ENCODE measurements around the gene CAMK2G. TPM values are rescaled to one million over a fixed set of nuclear protein-coding genes. Genes with fewer than 3 reads are reported as not detected.
"Not testable (repeated sequence)": the region's sequence is repeated elsewhere in the genome, so short reads cannot be mapped to it uniquely, and the experiment has no call there.

The CAMK2G gene
- polyA plus RNA-seq, 3 donors = 1.7 to 60.7 (median 3.0) TPM

DNA sequence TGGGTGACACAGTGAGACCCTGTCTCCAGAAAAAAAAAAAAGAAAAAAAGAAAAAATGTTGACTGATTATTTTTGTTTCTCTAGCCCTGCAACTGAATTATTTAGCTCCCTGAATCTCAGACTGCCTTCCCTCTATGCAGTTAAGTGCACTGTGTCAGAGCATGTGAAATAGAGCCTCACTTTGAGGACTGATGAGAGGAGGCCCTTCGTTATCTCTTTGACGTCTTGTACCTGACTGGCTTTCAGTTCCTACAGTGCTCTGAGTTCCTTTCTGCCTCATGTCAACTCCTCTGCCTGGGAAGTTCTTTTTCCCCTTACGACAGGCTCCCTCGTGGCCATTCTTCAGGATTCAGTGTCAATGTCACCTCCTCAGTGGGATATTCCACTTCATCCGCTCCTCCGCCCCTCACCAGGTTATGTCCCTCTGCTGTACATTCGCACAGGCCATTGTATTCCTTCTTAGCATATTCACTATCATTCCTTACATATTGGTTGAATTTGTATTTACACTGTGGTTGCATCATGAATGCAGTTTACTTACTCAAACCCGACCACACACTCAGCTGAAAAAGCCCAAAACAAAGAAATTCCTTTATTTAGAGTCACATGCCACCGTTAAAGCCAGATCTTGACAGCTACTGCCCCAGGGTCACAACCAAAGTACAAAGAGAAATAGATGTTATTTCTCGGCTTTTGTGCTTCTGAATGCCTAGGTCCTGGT is 18.1 kb upstream of the CAMK2G start:
- no peak overlapping the region for H3K4me3 ChIP-seq (replicated peaks in 1 of 3; ENCODE audit: low read depth in 2 of 3, low read length in 3 of 3)
- H3K4me2 ChIP-seq (replicated peaks; ENCODE audit: extremely low read depth, low read length, poor library complexity, severe bottlenecking) = no peak overlapping the region
- Mint-ChIP-seq H3K36me3 (no peaks in the 10 kb centered on the region), H3K27ac (peak overlapping the region in 1 of 7 donors; percentile 3), H3K27me3 (ENCODE audit: low read depth in 3 of 3) (no peaks in the 10 kb centered on the region), H3K9me3 (peaks cover 0 to 3% (median 0%) of the 10 kb centered on the region in 7 donors), H3K4me3 (no peak overlapping the region), H3K4me1 (peaks cover 25% of the 10 kb centered on the region)
- no peak for DNase-seq
- peaks cover 18 to 22% of the 10 kb centered on the region in 2 donors for H3K4me1 ChIP-seq (ENCODE audit: control insufficient read depth in 1 of 2, insufficient read depth in 2 of 2, low read length in 2 of 2)
- intact Hi-C loops (cut with micrococcal nuclease) = no loop called here
- H3K9ac ChIP-seq (ENCODE audit: insufficient read depth, low read length, poor library complexity, severe bottlenecking) = no peak overlapping the region
- no peaks in the 10 kb centered on the region for H4K20me1 ChIP-seq (ENCODE audit: insufficient read depth, low read length)
- H3K27ac ChIP-seq (ENCODE audit: low read depth in 1 of 2, low read length in 2 of 2) = no peak overlapping the region
- H3K9me3 ChIP-seq (replicated peaks in 1 of 2; ENCODE audit: control insufficient read depth in 1 of 2, insufficient read depth in 1 of 2, low read length in 2 of 2) = no peaks in the 10 kb centered on the region
- no peak for TF ChIP-seq CTCF (IDR thresholded peaks at IDR 0.05)
- H3K36me3 ChIP-seq (replicated peaks in 1 of 2; ENCODE audit: control insufficient read depth in 1 of 2, insufficient read depth in 2 of 2, low read length in 2 of 2) = no peaks in the 10 kb centered on the region
- H3K79me2 ChIP-seq (ENCODE audit: insufficient read depth, low read length) = no peaks in the 10 kb centered on the region
- no peak overlapping the region for H2AFZ ChIP-seq (ENCODE audit: insufficient read depth, low read depth, low read length, poor library complexity, severe bottlenecking)
- WGBS (ENCODE audit: insufficient coverage) = 77% methylated on average over 3 of the region's 10 CpGs
- no peaks in the 10 kb centered on the region for H3K27me3 ChIP-seq (ENCODE audit: control insufficient read depth in 2 of 2, insufficient read depth in 2 of 2, low read length in 2 of 2)

DNA sequence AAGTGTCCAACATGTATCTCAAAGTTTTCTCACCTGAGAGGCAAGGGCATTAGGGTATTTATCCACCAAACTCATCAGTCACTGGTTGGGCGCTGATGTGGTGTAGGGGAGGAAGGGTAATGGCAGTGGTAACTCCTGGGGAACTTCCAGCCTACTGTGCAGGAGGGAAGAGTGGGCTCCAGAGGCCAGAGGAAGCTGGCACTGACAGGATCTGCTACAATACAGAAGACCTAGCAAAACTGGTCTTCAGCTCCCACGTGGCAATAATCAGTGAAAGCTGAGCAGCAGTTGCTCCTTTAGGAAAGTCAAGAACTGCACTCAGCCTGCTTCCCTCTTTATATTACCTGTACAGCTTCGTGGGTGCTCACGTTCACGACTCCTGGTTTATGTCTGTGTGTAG is 17.2 kb upstream of the CAMK2G start:
- Histone ChIP-seq H2AFZ (ENCODE audit: insufficient read depth, low read depth, low read length, poor library complexity, severe bottlenecking) (no peak overlapping the region), H4K20me1 (ENCODE audit: insufficient read depth, low read length) (no peaks in the 10 kb centered on the region), H3K4me3 (replicated peaks in 1 of 3; ENCODE audit: low read depth in 2 of 3, low read length in 3 of 3) (no peak overlapping the region), H3K27me3 (ENCODE audit: control insufficient read depth in 2 of 2, insufficient read depth in 2 of 2, low read length in 2 of 2) (no peaks in the 10 kb centered on the region), H3K9ac (ENCODE audit: insufficient read depth, low read length, poor library complexity, severe bottlenecking) (no peak overlapping the region), H3K27ac (ENCODE audit: low read depth in 1 of 2, low read length in 2 of 2) (no peak overlapping the region), H3K79me2 (ENCODE audit: insufficient read depth, low read length) (no peaks in the 10 kb centered on the region), H3K9me3 (replicated peaks in 1 of 2; ENCODE audit: control insufficient read depth in 1 of 2, insufficient read depth in 1 of 2, low read length in 2 of 2) (no peaks in the 10 kb centered on the region), H3K4me1 (ENCODE audit: control insufficient read depth in 1 of 2, insufficient read depth in 2 of 2, low read length in 2 of 2) (peaks cover 19 to 25% of the 10 kb centered on the region in 2 donors), H3K4me2 (replicated peaks; ENCODE audit: extremely low read depth, low read length, poor library complexity, severe bottlenecking) (no peak overlapping the region), H3K36me3 (replicated peaks in 1 of 2; ENCODE audit: control insufficient read depth in 1 of 2, insufficient read depth in 2 of 2, low read length in 2 of 2) (no peaks in the 10 kb centered on the region)
- Mint-ChIP-seq H3K27me3 (ENCODE audit: low read depth in 3 of 3) (peaks cover 0 to 2% (median 0%) of the 10 kb centered on the region in 3 donors), H3K36me3 (no peaks in the 10 kb centered on the region), H3K4me3 (no peak overlapping the region), H3K27ac (peak overlapping the region in 1 of 7 donors; percentile 43), H3K4me1 (peaks cover 25% of the 10 kb centered on the region), H3K9me3 (peaks cover 0 to 3% (median 0%) of the 10 kb centered on the region in 7 donors)
- no peak for TF ChIP-seq CTCF (IDR thresholded peaks at IDR 0.05)
- intact Hi-C loops (cut with micrococcal nuclease) = no loop called here
- 92% methylated on average over 3 of the region's 5 CpGs for WGBS (ENCODE audit: insufficient coverage)
- DNase-seq = no peak

DNA sequence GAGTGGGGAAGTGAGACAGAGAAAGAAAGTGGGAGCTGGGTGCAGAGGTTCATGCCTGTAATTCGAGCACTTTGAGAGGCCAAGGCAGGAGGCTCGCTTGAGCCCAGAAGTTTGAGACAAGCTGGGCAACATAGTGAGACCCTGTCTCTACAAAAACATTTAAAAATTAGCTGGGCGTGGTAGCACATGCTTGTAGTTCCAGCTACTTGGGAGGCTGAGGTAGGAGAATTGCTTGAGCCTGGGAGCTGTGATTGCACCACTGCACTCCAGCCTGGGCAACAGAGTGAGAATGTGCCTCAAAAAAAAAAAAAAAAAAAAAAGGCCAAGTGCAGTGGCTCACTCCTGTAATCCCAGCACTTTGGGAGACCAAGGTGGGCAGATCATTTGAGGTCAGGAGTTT is 16.5 kb upstream of the CAMK2G start:
- H3K4me3 Mint-ChIP-seq; H3K27me3 ChIP-seq (ENCODE audit: control insufficient read depth in 2 of 2, insufficient read depth in 2 of 2, low read length in 2 of 2); H3K36me3 ChIP-seq (replicated peaks in 1 of 2; ENCODE audit: control insufficient read depth in 1 of 2, insufficient read depth in 2 of 2, low read length in 2 of 2); H3K4me2 ChIP-seq (replicated peaks; ENCODE audit: extremely low read depth, low read length, poor library complexity, severe bottlenecking); H3K9me3 ChIP-seq (replicated peaks in 1 of 2; ENCODE audit: control insufficient read depth in 1 of 2, insufficient read depth in 1 of 2, low read length in 2 of 2); DNase-seq; H3K79me2 ChIP-seq (ENCODE audit: insufficient read depth, low read length); H3K4me3 ChIP-seq (replicated peaks in 1 of 3; ENCODE audit: low read depth in 2 of 3, low read length in 3 of 3); H4K20me1 ChIP-seq (ENCODE audit: insufficient read depth, low read length); H3K27me3 Mint-ChIP-seq (ENCODE audit: low read depth in 3 of 3); H2AFZ ChIP-seq (ENCODE audit: insufficient read depth, low read depth, low read length, poor library complexity, severe bottlenecking); intact Hi-C loops (cut with micrococcal nuclease); H3K9me3 Mint-ChIP-seq; H3K9ac ChIP-seq (ENCODE audit: insufficient read depth, low read length, poor library complexity, severe bottlenecking); H3K27ac ChIP-seq (ENCODE audit: low read depth in 1 of 2, low read length in 2 of 2); H3K36me3 Mint-ChIP-seq: not testable (repeated sequence)
- peaks cover 19 to 25% of the 10 kb centered on the region in 2 donors for H3K4me1 ChIP-seq (ENCODE audit: control insufficient read depth in 1 of 2, insufficient read depth in 2 of 2, low read length in 2 of 2)
- 57% methylated on average over 2 of the region's 3 CpGs for WGBS (ENCODE audit: insufficient coverage)
- H3K27ac Mint-ChIP-seq = peak overlapping the region in 2 of 7 donors; percentile 14 to 15
- H3K4me1 Mint-ChIP-seq = peaks cover 31% of the 10 kb centered on the region
